ENCODE results near the gene LURAP1L.

DNA sequence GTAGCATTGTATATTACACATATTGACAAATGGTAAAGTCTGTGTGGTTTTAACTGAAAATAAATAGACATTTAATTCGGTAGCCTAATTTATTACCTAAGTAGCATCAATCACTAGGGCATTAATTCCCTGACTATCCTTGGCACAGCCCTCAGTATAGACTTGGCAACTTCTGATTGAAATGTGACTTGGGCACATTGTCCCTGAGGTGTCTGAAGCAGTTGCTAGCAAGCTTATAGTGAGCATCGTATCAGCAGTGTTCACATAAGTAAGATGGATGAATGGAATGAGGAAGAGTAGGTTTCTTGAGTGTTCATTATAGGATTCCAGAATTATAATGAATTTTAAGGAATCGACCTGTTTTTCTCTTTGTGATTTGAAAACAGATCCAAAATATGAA is 16.1 kb downstream of the LURAP1L start:
- TF ChIP-seq POLR2A (IDR thresholded peaks at IDR 0.05) (no peak), POLR2AphosphoS5 (IDR thresholded peaks at IDR 0.05) (no peak)
- TF ChIP-seq, protein P1, sequence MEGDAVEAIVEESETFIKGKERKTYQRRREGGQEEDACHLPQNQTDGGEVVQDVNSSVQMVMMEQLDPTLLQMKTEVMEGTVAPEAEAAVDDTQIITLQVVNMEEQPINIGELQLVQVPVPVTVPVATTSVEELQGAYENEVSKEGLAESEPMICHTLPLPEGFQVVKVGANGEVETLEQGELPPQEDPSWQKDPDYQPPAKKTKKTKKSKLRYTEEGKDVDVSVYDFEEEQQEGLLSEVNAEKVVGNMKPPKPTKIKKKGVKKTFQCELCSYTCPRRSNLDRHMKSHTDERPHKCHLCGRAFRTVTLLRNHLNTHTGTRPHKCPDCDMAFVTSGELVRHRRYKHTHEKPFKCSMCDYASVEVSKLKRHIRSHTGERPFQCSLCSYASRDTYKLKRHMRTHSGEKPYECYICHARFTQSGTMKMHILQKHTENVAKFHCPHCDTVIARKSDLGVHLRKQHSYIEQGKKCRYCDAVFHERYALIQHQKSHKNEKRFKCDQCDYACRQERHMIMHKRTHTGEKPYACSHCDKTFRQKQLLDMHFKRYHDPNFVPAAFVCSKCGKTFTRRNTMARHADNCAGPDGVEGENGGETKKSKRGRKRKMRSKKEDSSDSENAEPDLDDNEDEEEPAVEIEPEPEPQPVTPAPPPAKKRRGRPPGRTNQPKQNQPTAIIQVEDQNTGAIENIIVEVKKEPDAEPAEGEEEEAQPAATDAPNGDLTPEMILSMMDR (IDR thresholded peaks at IDR 0.05) = no peak

All from upper lobe of left lung (tissue), 4 donors.